Measurements from ENCODE around the gene NCOA4. TPM values are rescaled to one million over a fixed set of nuclear protein-coding genes. Genes with fewer than 3 reads are reported as not detected.

NCOA4 gene
- total RNA-seq, 1 experiment from 2014 or later = 69.4 TPM

GRCh38 chr10:46077731-46078413 is 47.4 kb upstream of the NCOA4 start (continued):
- no peak for TF ChIP-seq ZNF423 (CRISPR knock-in tag; IDR thresholded peaks at IDR 0.05)
- TF ChIP-seq ATF6 (CRISPR knock-in tag; IDR thresholded peaks at IDR 0.05) = no peak
- no peak for TF ChIP-seq ZNF512 (CRISPR knock-in tag; IDR thresholded peaks at IDR 0.05; ENCODE audit: borderline replicate concordance)

- TF ChIP-seq FOXJ3 (CRISPR knock-in tag; IDR thresholded peaks at IDR 0.05; ENCODE audit: borderline replicate concordance) = no peak
- TF ChIP-seq JUN (CRISPR knock-in tag; IDR thresholded peaks at IDR 0.05) = no peak
- TF ChIP-seq ZNF121 (CRISPR knock-in tag; IDR thresholded peaks at IDR 0.05) = no peak
- TF ChIP-seq E2F5 (CRISPR knock-in tag; IDR thresholded peaks at IDR 0.05) = no peak
- no peak for DNase-seq (ENCODE audit: low spot score)
- POLR2A ChIA-PET = no interaction called here
- CTCF ChIA-PET = interaction anchor here (1.1 kb wide), 1 partner anchor 152 kb away, joined by 3 read pairs; no protein-coding TSS in a partner anchor
- H3K27ac Mint-ChIP-seq = no peak overlapping the region
- ATAC-seq = no peak
- no peak overlapping the region for H3K4me3 Mint-ChIP-seq
- no peaks in the 10 kb centered on the region; the same call in none of the 2 replicates for H3K27me3 Mint-ChIP-seq (ENCODE audit: low read depth)
- H3K4me1 Mint-ChIP-seq = peaks cover 2% of the 10 kb centered on the region; the same call in 1 of the 2 replicates
- H3K36me3 Mint-ChIP-seq = no peaks in the 10 kb centered on the region
- peaks cover 2% of the 10 kb centered on the region; the same call in 1 of the 2 replicates for H3K9me3 Mint-ChIP-seq
These were observed 46.7 kb upstream of the NCOA4 start for GRCh38 chr10:46077141-46077554.

GRCh38 chr10:46075869-46076268 is 45.4 kb upstream of the NCOA4 start:
- H3K4me3 Mint-ChIP-seq = no peak overlapping the region
- H3K36me3 Mint-ChIP-seq = no peaks in the 10 kb centered on the region
- ChIA-PET POLR2A (no interaction called here), CTCF (no interaction called here)
- H3K4me1 Mint-ChIP-seq = peaks cover 2% of the 10 kb centered on the region; the same call in 1 of the 2 replicates
- ATAC-seq (no peak), DNase-seq (ENCODE audit: low spot score) (no peak)
- no peaks in the 10 kb centered on the region for H3K9me3 Mint-ChIP-seq
- no peak overlapping the region for H3K27ac Mint-ChIP-seq
- no peaks in the 10 kb centered on the region; the same call in 1 of the 2 replicates for H3K27me3 Mint-ChIP-seq (ENCODE audit: low read depth)
- TF ChIP-seq SP1 (CRISPR knock-in tag; conservative IDR thresholded peaks at IDR 0.05) = no peak
- TF ChIP-seq JUN (CRISPR knock-in tag; IDR thresholded peaks at IDR 0.05) = no peak
- no peak for TF ChIP-seq PRDM15 (CRISPR knock-in tag; IDR thresholded peaks at IDR 0.05)
- no peak for TF ChIP-seq HMGXB4 (CRISPR knock-in tag; IDR thresholded peaks at IDR 0.05)
- TF ChIP-seq ZSCAN18 (CRISPR knock-in tag; IDR thresholded peaks at IDR 0.05) = no peak
- TF ChIP-seq AR (CRISPR knock-in tag; IDR thresholded peaks at IDR 0.05) = no peak
- TF ChIP-seq USF1 (CRISPR knock-in tag; IDR thresholded peaks at IDR 0.05) = no peak
- TF ChIP-seq SMAD3 (CRISPR knock-in tag; IDR thresholded peaks at IDR 0.05; ENCODE audit: borderline replicate concordance) = no peak

Data from WTC11 (cell line).